ENCODE measurements around the gene SCUBE3. TPM values are rescaled to one million over a fixed set of nuclear protein-coding genes. Genes with fewer than 3 reads are reported as not detected.
A peak's percentile ranks its signal among the peaks of the same experiment; 100 is the strongest.

SCUBE3 gene
- total and polyA plus RNA-seq, 2 of the 13 experiments (the other 11 are each of a cell fraction or from before 2014, with no cell fraction given) = not detected

GRCh38 chr6:35259194-35259947 lies 45.6 kb downstream of the SCUBE3 start, which contains the start of gene ZNF76 (continued):
- peak; percentile 84 for TF ChIP-seq ZC3H13 (CRISPR knock-in tag; IDR thresholded peaks at IDR 0.05)
- peak; percentile 63; the same call in 1 of the 2 replicates for TF ChIP-seq SOX5 (CRISPR knock-in tag; IDR thresholded peaks at IDR 0.05; ENCODE audit: borderline replicate concordance)
- peak; percentile 62; the same call in 1 of the 2 replicates for TF ChIP-seq MIER2 (CRISPR knock-in tag; IDR thresholded peaks at IDR 0.05)
- TF ChIP-seq MZF1 (CRISPR knock-in tag; IDR thresholded peaks at IDR 0.05; ENCODE audit: borderline replicate concordance) = no peak; the same call in 1 of the 2 replicates
- TF ChIP-seq ZNF678 (CRISPR knock-in tag; IDR thresholded peaks at IDR 0.05) = peak; percentile 77; the same call in 1 of the 2 replicates
- peak; percentile 61; the same call in 1 of the 2 replicates for TF ChIP-seq HNF4A (CRISPR knock-in tag; IDR thresholded peaks at IDR 0.05)
- no peak for TF ChIP-seq CEBPB (IDR thresholded peaks at IDR 0.05; ENCODE audit: borderline replicate concordance, low read depth, low read length)
- TF ChIP-seq, protein P1, sequence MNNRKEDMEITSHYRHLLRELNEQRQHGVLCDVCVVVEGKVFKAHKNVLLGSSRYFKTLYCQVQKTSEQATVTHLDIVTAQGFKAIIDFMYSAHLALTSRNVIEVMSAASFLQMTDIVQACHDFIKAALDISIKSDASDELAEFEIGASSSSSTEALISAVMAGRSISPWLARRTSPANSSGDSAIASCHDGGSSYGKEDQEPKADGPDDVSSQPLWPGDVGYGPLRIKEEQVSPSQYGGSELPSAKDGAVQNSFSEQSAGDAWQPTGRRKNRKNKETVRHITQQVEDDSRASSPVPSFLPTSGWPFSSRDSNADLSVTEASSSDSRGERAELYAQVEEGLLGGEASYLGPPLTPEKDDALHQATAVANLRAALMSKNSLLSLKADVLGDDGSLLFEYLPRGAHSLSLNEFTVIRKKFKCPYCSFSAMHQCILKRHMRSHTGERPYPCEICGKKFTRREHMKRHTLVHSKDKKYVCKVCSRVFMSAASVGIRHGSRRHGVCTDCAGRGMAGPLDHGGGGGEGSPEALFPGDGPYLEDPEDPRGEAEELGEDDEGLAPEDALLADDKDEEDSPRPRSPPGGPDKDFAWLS (CRISPR knock-in tag; IDR thresholded peaks at IDR 0.05; ENCODE audit: borderline replicate concordance) = no peak
- TF ChIP-seq ELF3 (CRISPR knock-in tag; IDR thresholded peaks at IDR 0.05) = peak; percentile 80
- no peak; the same call in 1 of the 2 replicates for TF ChIP-seq ATF5 (CRISPR knock-in tag; IDR thresholded peaks at IDR 0.05; ENCODE audit: low read depth)
- TF ChIP-seq ISX (CRISPR knock-in tag; conservative IDR thresholded peaks at IDR 0.05) = no peak
- TF ChIP-seq SETDB1 (CRISPR knock-in tag; IDR thresholded peaks at IDR 0.05; ENCODE audit: borderline replicate concordance) = no peak
- peak; percentile 73 for TF ChIP-seq FOXA3 (CRISPR knock-in tag; IDR thresholded peaks at IDR 0.05)
- TF ChIP-seq, protein P2, sequence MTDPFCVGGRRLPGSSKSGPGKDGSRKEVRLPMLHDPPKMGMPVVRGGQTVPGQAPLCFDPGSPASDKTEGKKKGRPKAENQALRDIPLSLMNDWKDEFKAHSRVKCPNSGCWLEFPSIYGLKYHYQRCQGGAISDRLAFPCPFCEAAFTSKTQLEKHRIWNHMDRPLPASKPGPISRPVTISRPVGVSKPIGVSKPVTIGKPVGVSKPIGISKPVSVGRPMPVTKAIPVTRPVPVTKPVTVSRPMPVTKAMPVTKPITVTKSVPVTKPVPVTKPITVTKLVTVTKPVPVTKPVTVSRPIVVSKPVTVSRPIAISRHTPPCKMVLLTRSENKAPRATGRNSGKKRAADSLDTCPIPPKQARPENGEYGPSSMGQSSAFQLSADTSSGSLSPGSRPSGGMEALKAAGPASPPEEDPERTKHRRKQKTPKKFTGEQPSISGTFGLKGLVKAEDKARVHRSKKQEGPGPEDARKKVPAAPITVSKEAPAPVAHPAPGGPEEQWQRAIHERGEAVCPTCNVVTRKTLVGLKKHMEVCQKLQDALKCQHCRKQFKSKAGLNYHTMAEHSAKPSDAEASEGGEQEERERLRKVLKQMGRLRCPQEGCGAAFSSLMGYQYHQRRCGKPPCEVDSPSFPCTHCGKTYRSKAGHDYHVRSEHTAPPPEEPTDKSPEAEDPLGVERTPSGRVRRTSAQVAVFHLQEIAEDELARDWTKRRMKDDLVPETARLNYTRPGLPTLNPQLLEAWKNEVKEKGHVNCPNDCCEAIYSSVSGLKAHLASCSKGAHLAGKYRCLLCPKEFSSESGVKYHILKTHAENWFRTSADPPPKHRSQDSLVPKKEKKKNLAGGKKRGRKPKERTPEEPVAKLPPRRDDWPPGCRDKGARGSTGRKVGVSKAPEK (CRISPR knock-in tag; IDR thresholded peaks at IDR 0.05; ENCODE audit: borderline replicate concordance) = no peak
- TF ChIP-seq ZFAT (CRISPR knock-in tag; conservative IDR thresholded peaks at IDR 0.05) = 0 out of 2 replicates have a peak, but pooled peaks have one; percentile 19
- peak; percentile 50 for TF ChIP-seq ZBTB7A (CRISPR knock-in tag; IDR thresholded peaks at IDR 0.05)
- TF ChIP-seq ZNF772 (CRISPR knock-in tag; IDR thresholded peaks at IDR 0.05) = peak; percentile 93
- TF ChIP-seq, protein P3, sequence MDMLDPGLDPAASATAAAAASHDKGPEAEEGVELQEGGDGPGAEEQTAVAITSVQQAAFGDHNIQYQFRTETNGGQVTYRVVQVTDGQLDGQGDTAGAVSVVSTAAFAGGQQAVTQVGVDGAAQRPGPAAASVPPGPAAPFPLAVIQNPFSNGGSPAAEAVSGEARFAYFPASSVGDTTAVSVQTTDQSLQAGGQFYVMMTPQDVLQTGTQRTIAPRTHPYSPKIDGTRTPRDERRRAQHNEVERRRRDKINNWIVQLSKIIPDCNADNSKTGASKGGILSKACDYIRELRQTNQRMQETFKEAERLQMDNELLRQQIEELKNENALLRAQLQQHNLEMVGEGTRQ (IDR thresholded peaks at IDR 0.05; ENCODE audit: low read depth, low read length) = no peak
- TF ChIP-seq, protein P3 (CRISPR knock-in tag; IDR thresholded peaks at IDR 0.05; ENCODE audit: borderline replicate concordance) = peak; percentile 87; the same call in 1 of the 2 replicates
- no peak for TF ChIP-seq NCOA5 (CRISPR knock-in tag; IDR thresholded peaks at IDR 0.05)
- peak; percentile 62; the same call in 1 of the 2 replicates for TF ChIP-seq DPF2 (CRISPR knock-in tag; IDR thresholded peaks at IDR 0.05; ENCODE audit: borderline replicate concordance, low read depth)
- 0 out of 2 replicates have a peak, but pooled peaks have one; percentile 47 for TF ChIP-seq ZNF10 (CRISPR knock-in tag; IDR thresholded peaks at IDR 0.05; ENCODE audit: borderline replicate concordance, low read depth)
